KOPT-K1 (cell line): ENCODE measurements around the gene PPIL4.

ENCODE experiments used
- H3K27ac ChIP-seq: fragments of 200-600 bp; sonication (generic); 2 replicates; pipeline ENCODE4 v1.5.1; 2016; ENCODE audit warnings: antibody characterized with exemption, mild to moderate bottlenecking, low read depth, low read length; ENCODE audit not compliant: poor library complexity, severe bottlenecking
- H3K36me3 ChIP-seq: fragments of 200-600 bp; sonication (generic); 2 replicates; pipeline ENCODE4 v1.5.1; 2017; ENCODE audit warnings: antibody characterized with exemption, mild to moderate bottlenecking, low read length, moderate library complexity; ENCODE audit not compliant: insufficient read depth
- H3K9me3 ChIP-seq: fragments of 200-600 bp; sonication (generic); 2 replicates; pipeline ENCODE4 v1.5.1; 2017; ENCODE audit warnings: antibody characterized with exemption, low read length, mild to moderate bottlenecking; ENCODE audit not compliant: insufficient read depth, poor library complexity, severe bottlenecking

PPIL4 gene

GRCh38 chr6:149545754-149546471 lies at the start of gene PPIL4:
PPIL4 (minus strand) TSS chr6:149546043; CDS start chr6:149546005, 38 bp downstream.
- Histone ChIP-seq H3K36me3 (peaks cover under 1% of the 10 kb centered on the region; the same call in 1 of the 2 replicates), H3K27ac (peak within 1 kb of the TSS; percentile 75)

GRCh38 chr6:149593408-149593807 lies 47.6 kb upstream of the PPIL4 start:
- H3K36me3 ChIP-seq: peaks cover 90% of the 10 kb centered on the region
- H3K9me3 ChIP-seq: no peaks in the 10 kb centered on the region
- H3K27ac ChIP-seq: no peak overlapping the region

More at GRCh38 chr6:149545754-149546471, at the start of gene PPIL4:
- H3K9me3 ChIP-seq: no peaks in the 10 kb centered on the region

- no peak overlapping the region for H3K27ac ChIP-seq
- H3K9me3 ChIP-seq: no peaks in the 10 kb centered on the region
- H3K36me3 ChIP-seq: peaks cover 90% of the 10 kb centered on the region
Measured at GRCh38 chr6:149592983-149593382, 47.1 kb upstream of the PPIL4 start.

GRCh38 chr6:149586149-149586548 lies 40.3 kb upstream of the PPIL4 start:
- Histone ChIP-seq H3K27ac (no peak overlapping the region), H3K36me3 (peaks cover 80% of the 10 kb centered on the region)

GRCh38 chr6:149581349-149581748 lies 35.5 kb upstream of the PPIL4 start:
- H3K9me3 ChIP-seq: no peaks in the 10 kb centered on the region
- H3K36me3 ChIP-seq: peaks cover 70% of the 10 kb centered on the region
- H3K27ac ChIP-seq: no peak overlapping the region

More at GRCh38 chr6:149586149-149586548, 40.3 kb upstream of the PPIL4 start:
- H3K9me3 ChIP-seq: no peaks in the 10 kb centered on the region

GRCh38 chr6:149580880-149581279 lies 35.0 kb upstream of the PPIL4 start:
- H3K36me3 ChIP-seq: peaks cover 70% of the 10 kb centered on the region
- H3K27ac ChIP-seq: no peak overlapping the region
- no peaks in the 10 kb centered on the region for H3K9me3 ChIP-seq

GRCh38 chr6:149567945-149568585 lies 22.2 kb upstream of the PPIL4 start:
- H3K9me3 ChIP-seq: no peaks in the 10 kb centered on the region
- H3K27ac ChIP-seq: no peak overlapping the region
- H3K36me3 ChIP-seq: peaks cover 10% of the 10 kb centered on the region; the same call in 1 of the 2 replicates

GRCh38 chr6:149567194-149567586 lies 21.3 kb upstream of the PPIL4 start:
- Histone ChIP-seq H3K27ac (peak overlapping the region; percentile 76), H3K36me3 (0 out of 2 replicates have a peak, but pooled peaks cover 1% of the 10 kb centered on the region), H3K9me3 (no peaks in the 10 kb centered on the region)

- H3K36me3 ChIP-seq: no peaks in the 10 kb centered on the region
- peak overlapping the region; percentile 76 for H3K27ac ChIP-seq
- no peaks in the 10 kb centered on the region for H3K9me3 ChIP-seq
Measured at GRCh38 chr6:149566410-149567193, 20.8 kb upstream of the PPIL4 start.

GRCh38 chr6:149565527-149566409 lies 19.9 kb upstream of the PPIL4 start, which contains the start of gene GINM1:
GINM1 (plus strand) TSS chr6:149566375; CDS start chr6:149566415, 40 bp downstream.
- Histone ChIP-seq H3K27ac (peak within 1 kb of the TSS; percentile 76), H3K9me3 (no peaks in the 10 kb centered on the region), H3K36me3 (no peaks in the 10 kb centered on the region)

GRCh38 chr6:149563928-149564325 lies 18.1 kb upstream of the PPIL4 start:
- Histone ChIP-seq H3K36me3 (no peaks in the 10 kb centered on the region), H3K9me3 (no peaks in the 10 kb centered on the region), H3K27ac (no peak overlapping the region)

- no peaks in the 10 kb centered on the region for H3K36me3 ChIP-seq
- H3K9me3 ChIP-seq: no peaks in the 10 kb centered on the region
- no peak overlapping the region for H3K27ac ChIP-seq
Measured at GRCh38 chr6:149563203-149563927, 17.5 kb upstream of the PPIL4 start.

- Histone ChIP-seq H3K27ac (no peak overlapping the region), H3K36me3 (no peaks in the 10 kb centered on the region), H3K9me3 (no peaks in the 10 kb centered on the region)
Measured at GRCh38 chr6:149560736-149561135, 14.9 kb upstream of the PPIL4 start.

- no peak overlapping the region for H3K27ac ChIP-seq
- no peaks in the 10 kb centered on the region for H3K9me3 ChIP-seq
- no peaks in the 10 kb centered on the region for H3K36me3 ChIP-seq
Measured at GRCh38 chr6:149559389-149559788, 13.5 kb upstream of the PPIL4 start.
